ENCODE results near the gene CXCL12.

The CXCL12 gene

GRCh38 chr10:44362866-44363711, 21.8 kb downstream of the CXCL12 start:
- FAIRE-seq, result no peak

- FAIRE-seq, result no peak
Measured at GRCh38 chr10:44361109-44361508, 23.8 kb downstream of the CXCL12 start.

GRCh38 chr10:44358080-44358771, 26.7 kb downstream of the CXCL12 start:
- no peak for FAIRE-seq

DNA sequence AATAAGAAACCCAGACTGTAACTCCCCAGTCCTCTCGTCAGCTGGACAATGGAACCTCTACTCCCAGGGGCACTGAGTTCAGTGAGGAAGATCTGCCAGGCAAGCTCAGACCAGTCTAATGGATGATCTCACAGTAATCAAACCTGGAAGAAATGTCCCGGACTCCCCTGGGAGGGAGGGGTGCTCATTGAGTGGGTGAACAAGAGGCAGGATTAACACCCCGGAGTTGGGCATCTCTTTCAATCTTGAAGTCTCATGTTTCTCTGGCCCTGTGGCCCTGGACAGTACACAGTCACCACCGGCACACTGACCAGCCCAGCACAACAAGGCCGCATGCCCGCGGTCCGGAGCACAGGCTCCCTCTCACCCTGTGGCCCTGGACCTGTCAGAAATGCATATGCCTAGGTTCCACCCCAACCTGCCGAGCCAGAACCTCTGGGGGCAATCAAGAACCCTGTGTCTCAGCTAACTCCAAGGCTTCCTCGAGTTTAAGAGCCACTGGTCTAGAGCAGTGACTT, 27.8 kb downstream of the CXCL12 start:
- FAIRE-seq, result no peak

DNA sequence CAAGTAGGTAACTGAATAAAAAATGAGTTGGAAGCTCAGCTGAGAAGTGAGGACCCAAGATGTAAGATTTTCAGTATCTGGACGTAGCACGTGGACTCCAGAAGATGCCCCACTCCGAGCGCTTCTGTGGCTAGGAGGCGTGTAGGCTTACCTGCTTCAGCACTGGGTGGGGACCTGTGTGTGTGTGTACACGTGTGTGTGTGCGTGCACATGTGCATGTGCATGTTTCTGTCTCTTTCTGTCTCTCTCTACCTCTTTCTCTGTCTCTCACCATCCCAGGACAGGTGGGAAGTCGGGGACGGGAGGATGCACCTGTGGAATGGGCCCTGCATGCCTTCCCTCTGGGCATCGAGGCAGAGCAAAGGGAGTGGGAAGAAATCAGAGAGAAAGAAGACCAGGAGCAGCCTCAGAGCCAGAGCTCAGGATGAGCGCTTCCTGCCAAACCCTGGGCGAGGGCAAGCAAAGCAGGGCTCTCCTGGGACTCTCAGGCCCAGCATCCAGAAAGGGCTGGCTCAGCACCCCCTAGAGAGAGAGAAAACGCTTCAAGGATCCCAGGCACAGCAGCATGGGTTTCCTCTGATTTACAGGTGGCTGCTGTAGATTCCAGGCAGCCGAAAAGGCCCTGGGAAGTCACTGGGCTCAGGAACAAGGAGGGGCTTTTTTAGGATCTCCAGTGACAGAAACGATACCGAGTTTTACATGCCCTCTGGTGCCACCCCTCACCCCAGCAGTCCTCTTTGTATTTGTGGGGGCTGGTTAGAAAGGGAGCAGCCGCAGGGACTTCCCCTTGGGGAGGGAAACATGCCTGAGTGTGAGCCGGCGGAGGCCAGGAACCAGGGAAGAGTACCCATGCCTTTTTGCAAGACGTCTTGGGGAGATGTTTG, 28.5 kb downstream of the CXCL12 start:
- FAIRE-seq, result no peak

DNA sequence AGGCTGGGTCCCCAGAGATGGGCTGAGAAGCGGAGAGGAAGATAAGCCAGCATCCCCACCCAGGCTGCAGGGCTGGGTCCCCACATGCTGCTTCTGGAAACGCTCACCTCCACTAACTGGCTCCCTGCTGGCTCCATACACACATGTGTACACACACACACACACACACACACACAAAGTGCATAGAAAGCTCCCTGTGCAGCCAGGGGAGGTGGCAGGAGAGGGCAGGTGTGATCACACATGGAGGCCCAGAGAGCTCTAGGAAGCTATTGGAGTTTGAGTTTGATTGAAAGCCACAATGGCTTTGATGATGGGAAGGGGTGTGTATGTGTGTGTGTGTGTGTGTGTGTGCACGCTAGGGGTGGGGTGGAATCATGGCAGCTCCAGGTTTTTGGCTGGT, 29.3 kb downstream of the CXCL12 start:
- no peak for FAIRE-seq

GRCh38 chr10:44354771-44355170, 30.1 kb downstream of the CXCL12 start:
- FAIRE-seq, result no peak

- no peak for FAIRE-seq
Measured at GRCh38 chr10:44353721-44354120, 31.2 kb downstream of the CXCL12 start.

DNA sequence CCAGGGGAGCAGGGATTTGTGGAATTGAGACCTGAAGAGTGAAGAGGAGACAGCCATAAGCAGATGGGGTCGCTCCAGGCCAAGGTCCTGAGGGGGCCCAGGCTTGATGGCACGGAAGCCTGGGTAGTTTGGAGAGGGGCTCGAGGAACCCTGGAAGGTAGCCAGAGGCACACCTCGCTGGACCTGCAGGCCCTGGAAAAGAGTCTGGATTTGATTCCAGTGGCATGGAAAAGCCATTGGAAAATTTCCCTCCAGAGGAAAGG, 31.8 kb downstream of the CXCL12 start:
- FAIRE-seq, result no peak

- no peak for FAIRE-seq
Measured at GRCh38 chr10:44352316-44353127, 32.4 kb downstream of the CXCL12 start.

DNA sequence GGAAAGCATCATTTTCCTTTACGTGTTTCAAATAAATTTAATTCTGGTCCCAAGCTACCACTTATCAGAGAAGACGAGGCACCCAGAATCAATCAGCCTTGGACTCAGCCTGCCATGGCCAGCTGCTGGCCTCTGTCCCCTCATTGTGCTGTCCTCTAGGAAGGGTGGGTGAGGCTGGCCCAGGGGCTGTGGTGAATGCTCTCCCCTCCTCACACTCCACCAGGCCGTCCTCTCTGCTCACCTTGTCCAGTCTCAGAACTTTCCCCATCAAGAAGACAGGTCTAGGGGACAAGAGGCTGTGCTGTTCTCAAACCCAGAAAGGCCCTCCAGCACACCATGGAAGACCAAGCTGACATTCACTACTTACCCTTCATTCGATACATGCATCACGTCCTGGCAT, 36.4 kb downstream of the CXCL12 start:
- FAIRE-seq, result no peak

- no peak for FAIRE-seq
Measured at GRCh38 chr10:44347609-44348400, 37.1 kb downstream of the CXCL12 start.

DNA sequence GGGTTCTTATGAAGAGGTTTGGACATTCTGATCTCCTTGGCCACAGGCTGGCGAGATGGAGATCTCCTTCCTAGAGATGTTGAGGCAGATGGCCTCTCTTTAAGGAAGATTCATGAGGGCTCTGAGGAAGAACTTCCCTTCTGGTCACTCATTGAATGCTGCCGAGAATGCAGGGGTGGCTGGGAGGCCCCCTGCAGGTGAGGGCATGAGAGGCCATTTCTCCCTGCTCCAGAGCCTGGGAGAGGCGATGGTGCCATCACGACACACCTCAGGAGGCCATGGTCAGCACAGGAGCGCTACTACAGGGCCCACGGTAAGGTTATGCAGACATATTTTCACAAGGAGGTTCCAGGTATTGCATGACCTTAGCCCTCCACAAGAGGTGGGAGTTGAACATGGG, 40.2 kb downstream of the CXCL12 start:
- no peak for FAIRE-seq

DNA sequence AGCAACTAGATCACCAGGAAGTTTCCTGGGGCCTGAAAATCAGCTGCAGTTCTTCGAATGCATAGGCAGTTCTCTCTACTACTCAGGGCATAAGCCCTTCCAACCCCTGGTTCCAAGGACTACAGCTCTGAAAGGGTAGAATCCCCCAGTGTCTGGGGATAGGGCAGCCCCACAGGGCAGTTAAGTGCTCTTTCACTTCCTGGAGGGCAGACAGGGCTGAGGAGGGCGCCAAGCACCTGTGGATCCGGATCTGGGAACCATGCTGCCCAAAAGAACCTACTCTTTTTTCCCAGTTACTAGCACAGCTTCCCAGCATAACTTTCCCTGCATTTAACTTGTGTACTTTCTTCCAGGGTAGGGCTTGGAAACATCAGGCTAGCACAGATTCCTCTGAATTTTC, 41.1 kb downstream of the CXCL12 start:
- no peak for FAIRE-seq

DNA sequence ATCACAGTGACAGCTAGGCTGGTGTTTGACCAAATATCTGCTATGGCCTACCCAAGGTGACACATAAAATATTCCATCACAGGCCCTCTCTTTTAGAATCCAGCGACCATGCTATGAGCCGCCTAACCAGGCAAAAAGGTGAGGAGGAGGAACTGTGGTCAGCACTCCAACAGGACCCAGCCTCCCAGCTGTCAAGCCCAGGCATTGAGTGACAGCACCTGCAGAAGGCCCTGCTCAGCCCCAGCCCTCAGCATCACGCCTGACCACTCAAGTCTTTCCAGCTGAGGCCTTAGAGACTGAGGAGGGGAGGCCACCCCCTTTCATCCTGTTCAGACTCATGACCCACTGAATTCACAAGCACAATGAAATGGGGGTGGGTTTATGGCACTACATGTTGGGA, 43.0 kb downstream of the CXCL12 start:
- FAIRE-seq, result no peak

- no peak for FAIRE-seq
Measured at GRCh38 chr10:44340557-44340956, 44.3 kb downstream of the CXCL12 start.

DNA sequence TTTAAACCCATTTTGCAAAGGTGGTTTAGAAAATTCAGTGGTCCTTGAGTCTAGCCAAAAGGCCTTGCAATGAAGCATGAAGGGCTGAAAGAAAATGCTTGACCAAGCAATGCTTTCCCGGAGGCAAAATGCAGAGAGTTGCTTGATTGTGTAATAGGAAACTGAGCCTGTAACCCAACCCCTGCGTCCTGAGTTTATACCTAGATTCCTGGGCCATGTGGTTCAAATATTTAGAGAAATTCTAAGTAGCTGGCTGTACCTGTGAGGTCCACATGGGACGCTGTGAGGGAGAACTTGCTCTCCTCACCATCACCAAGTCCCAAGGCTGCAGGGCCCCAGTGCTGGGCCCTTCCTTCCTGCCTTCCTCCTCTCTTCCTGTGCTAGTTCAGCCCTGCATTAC, 45.7 kb downstream of the CXCL12 start:
- no peak for FAIRE-seq

- no peak for FAIRE-seq
Measured at GRCh38 chr10:44337081-44337480, 47.8 kb downstream of the CXCL12 start.

GRCh38 chr10:44335330-44336021, 49.4 kb downstream of the CXCL12 start:
- FAIRE-seq, result no peak

GRCh38 chr10:44334621-44335184, 50.2 kb downstream of the CXCL12 start:
- no peak for FAIRE-seq

DNA sequence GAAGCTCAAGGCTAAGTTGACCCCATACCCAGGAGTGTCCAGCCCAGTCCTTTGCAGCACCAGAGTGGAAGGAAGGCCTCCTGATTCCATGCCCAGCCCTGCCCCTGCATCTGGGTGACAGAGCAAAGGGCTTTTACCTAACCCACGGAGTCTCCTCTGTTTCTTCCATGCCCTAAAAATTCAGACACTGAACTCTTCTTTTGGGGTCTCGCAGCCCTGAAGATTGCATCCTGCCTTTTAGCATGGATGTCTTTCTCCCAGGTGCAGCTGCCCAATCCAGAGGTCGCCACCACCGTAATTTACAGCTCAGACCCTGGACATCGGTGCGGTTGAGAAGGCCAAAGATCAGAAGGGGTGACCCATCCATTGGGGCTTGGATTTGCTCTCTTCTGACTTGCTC, 50.8 kb downstream of the CXCL12 start:
- FAIRE-seq, result no peak

Data from endometrium (tissue), 2 donors.